NK-92 (cell line): ENCODE measurements around the gene SHKBP1.
"Not testable (repeated sequence)": the region's sequence is repeated elsewhere in the genome, so short reads cannot be mapped to it uniquely, and the experiment has no call there.

ENCODE experiments used
- DNase-seq: peaks from one replicate; lab custom pipeline; 2025; ENCODE audit not compliant: unreplicated experiment; lab: John Stamatoyannopoulos, UW

SHKBP1 gene

DNA sequence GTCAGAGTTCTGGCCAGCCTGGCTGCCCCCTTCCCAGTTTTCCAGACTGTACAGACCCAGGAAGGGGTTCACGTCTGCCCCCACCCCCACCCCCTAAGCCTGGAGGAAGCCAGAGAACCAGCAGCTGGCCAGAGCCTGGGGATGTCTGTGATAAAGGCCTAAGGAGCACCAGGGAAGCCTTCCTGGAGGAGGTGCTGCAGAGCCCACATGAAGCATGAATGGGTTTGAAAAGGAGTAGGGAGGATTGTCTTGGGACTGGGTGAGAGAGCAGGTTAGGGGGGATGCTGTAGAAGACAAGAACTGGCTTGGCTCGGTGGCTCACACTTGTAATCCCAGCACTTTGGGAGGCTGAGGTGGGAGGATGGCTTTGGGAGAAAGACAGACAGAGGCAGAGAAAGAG lies 5.8 kb downstream of the SHKBP1 start:
- DNase-seq: no peak

DNA sequence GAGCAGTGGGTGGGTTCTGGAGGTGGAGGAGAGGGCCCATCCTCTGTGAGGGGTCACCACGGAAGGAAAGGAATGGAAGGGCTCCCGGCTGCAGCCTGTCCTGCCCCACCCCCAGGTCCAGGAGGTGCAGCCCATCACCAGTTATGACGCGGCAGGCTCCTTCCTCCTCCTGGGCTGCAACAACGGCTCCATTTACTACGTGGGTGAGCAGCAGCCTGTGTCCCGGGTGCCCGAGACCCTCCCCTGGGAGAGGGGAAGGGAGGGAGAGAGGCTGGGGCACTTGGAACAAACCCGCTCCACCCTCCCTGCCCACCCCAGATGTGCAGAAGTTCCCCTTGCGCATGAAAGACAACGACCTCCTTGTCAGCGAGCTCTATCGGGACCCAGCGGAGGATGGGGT lies 6.6 kb downstream of the SHKBP1 start:
- DNase-seq: no peak

DNA sequence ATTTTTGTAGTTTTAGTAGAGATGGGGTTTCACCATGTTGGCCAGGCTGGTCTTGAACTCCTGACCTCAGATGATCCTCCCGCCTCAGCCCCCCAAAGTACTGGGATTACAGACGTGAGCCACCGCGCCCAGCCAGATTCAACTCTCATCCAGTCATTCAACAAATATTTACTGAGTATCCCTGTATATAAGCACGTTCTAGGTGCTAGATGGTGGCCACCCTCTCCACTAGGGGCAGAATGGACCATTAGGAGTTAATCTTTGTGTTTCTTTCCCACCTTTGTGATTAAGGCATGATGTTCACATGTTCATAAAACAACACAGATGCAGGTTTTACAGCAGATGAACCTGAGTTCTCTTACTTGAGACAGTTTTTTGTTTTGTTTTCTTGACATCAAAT lies 7.3 kb downstream of the SHKBP1 start:
- DNase-seq: no peak

DNA sequence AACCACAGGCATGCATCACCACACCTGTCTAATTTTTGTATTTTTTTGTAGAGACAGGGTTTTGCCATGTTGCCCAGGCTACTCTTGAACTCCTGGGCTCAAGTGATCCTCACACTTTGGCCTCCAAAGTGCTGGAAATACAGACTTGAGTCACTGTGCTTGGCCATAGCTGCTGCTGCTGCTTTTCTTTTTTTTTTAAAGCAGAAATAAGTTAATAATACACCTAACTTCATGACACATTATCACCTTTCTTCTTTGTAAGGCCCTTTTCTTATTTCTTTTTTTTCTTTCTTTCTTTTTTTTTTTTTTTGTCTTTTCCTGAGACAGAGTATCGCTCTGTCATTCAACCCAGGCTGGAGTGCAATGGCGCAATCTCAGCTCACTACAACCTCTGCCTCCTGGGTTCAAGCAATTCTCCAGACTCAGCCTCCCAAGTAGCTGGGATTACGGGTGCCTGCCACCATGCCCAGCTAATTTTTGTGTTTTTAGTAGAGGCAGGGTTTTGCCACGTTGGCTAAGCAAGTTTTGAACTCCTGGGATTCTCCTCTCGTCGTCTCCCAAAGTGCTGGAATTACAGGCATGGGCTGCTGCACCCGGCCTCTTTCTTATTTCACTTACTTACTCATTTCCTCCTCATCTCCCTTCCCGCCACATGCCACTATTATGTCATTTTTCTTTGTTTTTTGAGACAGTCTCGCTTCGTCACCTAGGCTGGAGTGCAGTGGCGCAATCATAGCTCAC lies 8.7 kb downstream of the SHKBP1 start:
- DNase-seq: no peak

DNA sequence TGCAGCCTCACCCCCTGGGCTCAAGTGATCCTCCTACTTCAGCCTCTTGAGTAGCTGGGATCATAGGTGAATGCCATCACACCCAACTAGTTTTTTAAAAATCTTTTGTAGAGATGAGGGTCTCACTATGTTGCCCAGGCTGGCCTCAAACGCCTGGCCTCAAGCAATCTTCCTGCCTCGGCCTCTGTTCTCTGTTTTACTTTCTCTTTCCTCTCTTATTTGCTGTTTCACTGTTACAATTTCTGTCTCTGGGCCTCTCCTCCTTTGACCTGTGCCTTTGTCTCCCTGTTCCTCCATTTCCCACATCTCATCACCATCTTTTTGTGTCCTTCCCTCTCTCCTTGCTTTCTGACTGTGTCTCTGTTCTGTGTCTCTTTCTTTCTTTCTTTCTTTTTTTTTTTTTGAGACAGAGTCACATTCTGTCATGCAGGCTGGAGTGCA lies 9.3 kb downstream of the SHKBP1 start:
- no peak for DNase-seq

DNA sequence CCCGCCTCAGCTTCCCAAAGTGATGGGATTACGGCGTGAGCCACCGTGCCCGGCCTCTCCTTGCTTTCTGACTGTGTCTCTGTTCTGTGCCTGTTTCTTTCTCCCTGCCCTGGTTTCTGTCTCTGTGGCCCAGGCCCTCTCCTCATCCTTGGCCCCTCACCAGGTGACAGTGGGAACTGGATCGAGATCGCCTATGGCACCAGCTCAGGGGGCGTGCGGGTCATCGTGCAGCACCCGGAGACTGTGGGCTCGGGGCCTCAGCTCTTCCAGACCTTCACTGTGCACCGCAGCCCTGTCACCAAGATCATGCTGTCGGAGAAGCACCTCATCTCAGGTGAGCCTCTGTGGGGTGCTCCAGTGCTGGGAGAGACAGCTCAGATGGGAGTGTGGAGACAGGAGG lies 9.9 kb downstream of the SHKBP1 start:
- no peak for DNase-seq

DNA sequence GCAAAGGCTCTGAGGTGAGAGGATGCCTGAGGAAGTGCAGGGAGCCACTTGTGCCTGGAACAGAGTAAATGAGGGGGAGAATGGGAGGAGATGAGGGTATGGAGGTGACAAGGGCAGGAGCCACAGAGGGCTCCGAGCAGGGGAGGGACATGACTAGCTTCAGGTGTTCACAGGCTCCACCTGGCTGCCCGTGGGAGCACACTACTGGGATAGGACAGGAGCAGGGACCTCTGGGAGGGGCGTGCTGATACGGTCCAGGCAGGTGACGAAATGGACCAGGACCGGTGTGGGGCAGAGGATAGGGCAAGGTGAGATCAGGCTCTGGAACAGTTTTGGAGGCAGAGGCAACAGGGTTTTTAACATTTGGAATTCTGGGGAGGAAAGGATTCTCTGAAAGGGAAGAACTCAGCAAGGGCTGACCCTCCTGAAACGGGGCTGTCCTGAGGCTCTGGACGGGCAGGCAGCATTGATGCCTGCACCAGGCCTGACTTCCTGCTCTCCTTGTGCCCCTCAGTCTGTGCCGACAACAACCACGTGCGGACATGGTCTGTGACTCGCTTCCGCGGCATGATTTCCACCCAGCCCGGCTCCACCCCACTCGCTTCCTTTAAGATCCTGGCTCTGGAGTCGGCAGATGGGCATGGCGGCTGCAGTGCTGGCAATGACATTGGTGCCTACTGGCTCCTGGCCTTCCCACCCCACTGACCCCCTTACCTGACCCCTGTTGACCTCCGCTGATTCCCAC lies 11.6 kb downstream of the SHKBP1 start:
- DNase-seq: no peak

DNA sequence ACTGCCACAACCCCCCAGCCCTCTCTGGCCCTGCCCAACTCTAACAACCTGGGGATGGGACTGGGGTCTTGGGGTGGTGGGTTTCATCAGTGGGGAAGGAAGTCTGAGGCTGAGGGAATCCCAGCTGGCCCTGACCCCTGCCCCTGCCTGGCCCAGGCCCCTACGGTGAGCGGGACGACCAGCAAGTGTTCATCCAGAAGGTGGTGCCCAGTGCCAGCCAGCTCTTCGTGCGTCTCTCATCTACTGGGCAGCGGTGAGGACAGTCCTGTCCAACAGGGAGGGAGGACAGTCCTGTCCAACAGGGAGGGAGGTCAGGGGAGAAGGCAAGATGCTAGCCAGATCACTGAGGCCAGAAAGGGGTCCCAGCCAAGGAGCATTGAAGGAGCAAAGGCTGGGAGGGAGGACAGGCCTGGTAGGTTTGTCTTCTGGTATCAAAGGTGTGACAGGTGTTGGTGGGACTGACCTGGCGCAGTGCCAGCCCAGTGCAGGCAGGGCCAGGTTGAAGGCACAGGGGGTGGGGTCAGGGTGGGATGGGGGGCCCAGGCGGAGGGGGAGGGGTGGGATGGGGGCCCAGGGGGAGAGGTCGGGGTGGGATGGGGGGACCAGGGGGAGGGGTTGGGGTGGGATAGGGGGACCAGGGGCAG lies 12.4 kb downstream of the SHKBP1 start:
- DNase-seq: no peak

DNA sequence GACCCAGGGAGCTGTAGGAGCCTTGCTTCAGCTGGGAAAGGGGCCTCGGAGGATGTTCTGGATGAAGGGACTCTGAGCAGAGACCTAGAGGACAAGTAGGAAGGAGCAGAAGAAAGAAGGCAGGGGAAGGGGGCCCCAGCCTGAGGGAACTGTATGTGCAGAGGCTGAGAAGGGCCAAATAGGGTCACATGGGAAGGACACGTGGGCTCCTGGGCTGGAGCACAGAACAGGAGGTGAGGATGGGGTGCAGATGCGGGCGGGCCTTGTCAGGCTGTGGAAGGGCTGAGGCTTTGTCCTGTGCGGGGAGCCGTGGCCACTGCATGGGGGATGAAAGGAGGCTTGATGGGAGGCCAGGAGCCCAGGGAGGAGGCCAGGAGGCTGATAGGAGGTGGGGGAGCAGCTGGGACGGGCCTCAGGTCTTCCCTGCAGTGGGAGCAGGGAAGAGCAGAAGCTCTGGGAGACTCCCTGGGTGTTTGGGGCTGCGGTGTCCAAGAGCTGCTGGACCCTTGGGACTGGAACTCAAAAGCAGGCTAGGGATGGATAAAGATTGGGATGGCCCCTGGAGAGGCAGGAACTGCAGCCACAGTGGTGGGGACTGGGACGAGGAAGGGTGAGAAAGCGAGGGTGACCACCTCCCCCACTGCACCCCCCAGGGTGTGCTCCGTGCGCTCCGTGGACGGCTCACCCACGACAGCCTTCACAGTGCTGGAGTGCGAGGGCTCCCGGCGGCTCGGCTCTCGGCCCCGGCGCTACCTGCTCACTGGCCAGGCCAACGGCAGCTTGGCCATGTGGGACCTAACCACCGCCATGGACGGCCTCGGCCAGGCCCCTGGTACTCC lies 13.1 kb downstream of the SHKBP1 start:
- DNase-seq: no peak

DNA sequence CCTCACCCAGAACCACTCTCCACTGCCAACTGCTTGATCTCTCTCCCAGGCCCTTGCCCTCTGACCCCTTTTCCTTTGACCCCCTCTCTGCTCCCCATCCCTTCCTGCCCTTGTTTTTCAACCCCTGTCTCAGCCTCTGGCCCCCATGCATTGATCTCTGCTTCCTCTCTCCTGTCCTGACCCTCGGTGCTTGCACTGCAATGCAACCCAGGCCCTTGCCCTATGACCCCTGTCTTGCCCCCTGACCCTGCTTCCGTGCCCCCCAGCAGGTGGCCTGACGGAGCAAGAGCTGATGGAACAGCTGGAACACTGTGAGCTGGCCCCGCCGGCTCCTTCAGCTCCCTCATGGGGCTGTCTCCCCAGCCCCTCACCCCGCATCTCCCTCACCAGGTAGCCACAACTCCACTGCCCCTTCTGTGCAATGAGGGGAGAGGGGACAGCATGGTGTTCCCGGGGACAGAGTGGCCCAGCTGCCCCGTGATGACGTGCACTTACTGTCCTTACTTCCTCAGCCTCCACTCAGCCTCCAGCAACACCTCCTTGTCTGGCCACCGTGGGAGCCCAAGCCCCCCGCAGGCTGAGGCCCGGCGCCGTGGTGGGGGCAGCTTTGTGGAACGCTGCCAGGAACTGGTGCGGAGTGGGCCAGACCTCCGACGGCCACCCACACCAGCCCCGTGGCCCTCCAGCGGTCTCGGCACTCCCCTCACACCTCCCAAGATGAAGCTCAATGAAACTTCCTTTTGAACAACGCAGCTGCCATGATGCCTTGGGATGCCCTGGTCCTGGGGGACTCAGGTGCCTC lies 14.0 kb downstream of the SHKBP1 start:
- DNase-seq: no peak

DNA sequence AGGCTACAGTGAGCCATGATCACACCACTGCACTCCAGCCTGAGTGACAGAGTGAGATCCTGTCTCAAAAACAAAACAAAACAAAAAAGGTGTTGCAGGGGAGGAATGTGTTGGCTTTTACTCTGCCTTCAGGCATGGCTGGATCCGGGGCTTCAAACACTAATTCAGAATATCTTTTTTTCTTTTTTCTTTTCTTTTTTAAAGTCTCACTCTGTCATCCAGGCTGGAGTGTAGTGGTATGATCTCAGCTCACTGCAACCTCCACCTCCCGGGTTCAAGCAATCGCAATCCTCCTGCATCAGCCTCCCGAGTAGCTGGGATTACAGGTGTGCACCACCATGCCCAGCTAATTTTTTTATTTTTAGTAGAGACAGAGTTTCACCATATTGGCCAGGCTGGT lies 15.1 kb downstream of the SHKBP1 start:
- DNase-seq: not testable (repeated sequence)

DNA sequence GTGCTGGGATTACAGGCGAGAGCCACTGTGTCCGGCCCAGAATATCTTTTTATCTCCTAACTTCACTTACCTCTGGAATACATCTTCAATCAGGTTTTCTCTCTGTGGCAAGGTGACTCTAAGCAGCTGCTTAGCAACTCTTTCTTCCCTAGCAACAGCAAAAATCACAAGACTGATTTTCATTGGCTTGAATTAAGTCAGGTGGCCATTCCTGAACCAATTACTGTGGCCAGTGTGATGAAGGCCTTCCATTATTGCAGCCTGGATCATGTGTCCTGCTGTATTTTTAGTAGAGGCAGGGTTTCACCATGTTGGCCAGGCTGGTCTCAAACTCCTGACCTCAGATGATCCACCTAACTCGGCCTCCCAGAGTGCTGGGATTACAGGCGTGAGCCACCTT lies 15.5 kb downstream of the SHKBP1 start:
- DNase-seq: no peak

DNA sequence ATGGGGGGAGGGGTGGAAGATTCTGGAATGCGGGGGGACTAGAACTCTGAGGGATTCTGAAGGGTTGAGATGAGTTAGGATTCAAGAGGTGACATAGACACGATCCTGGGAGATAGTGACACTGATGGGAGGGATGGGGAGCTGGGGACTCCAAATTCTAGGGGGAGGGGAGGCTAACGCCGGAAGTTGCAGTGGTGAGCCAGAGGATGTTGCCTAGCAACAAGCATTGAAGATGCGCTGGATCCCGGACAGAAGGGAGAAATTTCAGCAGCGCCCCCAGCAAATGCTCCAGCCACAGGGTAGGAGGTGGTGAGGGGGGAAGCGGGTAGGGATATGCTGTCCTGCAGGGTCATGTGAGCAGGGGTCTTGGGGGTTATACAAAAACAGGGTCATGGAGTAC lies 17.6 kb downstream of the SHKBP1 start:
- DNase-seq: no peak

DNA sequence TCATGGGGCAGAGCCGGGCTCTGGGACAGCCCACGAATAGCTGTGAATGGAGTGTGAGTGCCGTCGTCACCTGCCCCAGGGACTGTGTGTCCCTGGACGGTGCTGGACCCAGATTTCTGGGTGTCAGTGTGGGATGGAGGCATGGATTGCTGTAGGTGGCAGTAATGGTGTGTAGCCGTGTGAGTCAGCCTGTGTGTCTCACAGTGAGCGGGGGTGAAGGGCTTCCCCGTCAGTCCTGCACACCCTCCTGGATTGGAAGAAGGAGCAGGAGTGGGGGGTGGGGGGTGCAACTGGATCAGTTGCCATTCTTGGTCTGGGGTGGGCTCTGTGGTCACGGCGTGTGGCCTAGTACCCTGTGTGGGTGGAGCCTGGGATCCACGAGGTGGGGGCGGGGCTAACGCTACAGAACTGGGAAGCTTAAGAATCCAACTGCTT lies 18.0 kb downstream of the SHKBP1 start:
- DNase-seq: no peak

DNA sequence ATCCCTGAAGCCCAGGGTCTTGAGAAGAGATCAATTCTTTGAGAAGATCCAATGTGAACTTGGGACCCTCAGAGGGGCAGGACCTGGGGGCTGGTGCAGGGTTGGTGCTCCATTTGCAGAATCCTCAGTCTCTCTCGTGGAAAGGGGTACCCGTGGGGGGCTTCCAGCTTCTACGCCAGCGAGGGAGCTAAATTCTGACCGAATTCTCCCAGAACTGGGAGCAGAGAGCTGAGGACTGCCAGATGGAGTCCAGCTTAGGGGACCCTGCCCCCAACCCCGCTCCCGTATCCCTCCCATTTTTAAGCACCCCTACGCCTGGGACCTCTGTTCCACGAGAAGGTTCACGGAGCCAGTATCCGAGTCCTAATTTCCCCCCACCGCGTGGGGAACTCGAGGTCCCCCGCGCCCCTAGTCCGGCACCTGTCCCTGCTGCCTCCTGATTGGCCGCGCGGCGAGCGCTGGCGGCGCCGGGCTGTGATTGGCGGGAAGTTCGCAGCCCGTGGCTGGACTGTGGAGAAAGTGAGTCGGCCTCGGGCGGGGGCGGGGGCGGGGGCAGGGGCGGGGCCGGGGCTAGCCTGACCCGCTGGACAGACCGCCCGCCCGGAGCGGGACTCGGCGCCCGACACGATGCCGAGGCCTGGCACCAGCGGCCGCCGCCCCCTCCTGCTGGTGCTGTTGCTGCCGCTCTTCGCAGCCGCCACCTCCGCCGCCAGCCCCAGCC lies 20.1 kb downstream of the SHKBP1 start:
- no peak for DNase-seq

DNA sequence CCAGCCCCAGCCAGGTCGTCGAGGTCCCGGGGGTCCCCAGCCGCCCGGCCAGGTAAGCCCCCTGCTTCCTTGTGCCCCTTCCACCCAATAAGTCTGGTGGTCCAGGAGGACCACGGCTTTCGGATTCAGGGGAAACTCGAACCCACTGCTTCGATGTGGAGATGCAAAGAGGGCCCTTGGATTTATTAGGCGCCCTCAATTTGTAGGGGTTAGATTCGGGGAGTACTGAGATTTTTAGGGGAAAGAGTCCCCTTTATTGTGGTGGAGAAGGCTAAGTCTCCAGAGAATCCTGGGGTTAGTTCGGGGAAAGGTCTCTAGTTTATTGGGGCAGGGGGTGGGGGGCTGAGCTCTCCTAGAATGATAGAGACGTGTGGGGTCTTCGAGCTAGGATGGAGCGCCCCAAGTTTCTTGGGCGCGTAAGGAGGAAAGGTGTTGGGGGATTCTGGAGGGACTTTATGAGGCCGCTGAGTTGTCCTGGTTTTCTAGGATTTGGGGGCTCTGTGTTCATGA lies 20.7 kb downstream of the SHKBP1 start:
- DNase-seq: no peak

DNA sequence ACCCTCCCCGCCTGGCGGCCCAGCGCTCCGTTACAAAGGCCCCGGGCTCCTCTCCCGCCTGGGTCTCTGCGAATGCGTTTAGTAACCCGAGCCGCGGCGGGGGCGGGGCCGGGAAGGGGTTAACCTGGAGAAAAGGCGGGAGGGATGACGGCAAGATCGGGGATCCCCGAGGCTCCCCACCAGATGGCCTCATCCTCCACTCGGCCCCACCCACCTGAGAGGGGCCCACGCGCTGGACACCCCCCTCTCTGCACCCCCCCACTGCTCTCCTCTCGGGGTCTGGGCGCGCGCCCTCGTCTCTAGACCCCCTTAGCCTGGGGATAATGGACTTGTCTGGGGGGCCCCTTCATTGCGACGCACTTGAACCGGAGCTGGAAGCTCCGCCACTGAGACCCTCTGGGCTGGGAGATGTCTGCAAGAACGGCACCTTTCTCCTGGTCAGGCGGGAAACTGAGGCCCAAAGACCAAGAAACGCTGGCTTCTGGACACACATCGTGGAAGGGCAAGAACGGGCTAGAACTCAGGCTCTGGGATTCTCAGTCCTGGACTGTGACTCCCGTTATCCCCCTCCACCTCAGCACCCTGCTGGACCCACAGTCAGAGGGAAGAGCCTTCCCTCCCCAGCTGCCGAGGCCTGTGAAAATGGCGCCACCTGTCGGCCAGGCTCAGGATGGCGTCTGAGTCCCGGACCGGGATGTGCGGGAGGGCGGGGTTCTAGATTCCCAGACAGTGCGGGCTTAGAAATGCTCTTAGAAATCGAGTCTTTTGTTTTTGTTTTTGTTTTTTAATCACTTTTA lies 21.6 kb downstream of the SHKBP1 start:
- no peak for DNase-seq

DNA sequence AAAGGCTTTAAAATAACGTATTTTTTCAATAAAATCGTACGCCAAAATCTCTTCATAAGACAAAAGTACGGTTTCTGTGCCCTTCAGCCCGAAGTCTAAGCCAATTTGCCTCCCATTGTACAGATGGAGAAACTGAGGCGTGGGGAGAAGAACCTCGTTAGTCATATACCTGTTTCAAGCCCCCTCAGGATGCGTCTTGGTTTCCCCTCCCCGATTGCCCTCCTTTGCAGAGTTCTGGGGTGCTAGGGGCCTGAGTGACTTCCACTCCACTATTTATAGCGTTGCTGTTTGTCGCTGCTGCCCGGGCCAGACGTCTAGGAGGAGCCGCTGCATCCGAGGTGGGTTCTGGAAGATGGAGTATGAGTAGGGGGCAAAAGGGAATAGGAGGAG lies 22.2 kb downstream of the SHKBP1 start:
- no peak for DNase-seq
